ENCODE measurements around the gene FCHSD2. TPM values are rescaled to one million over a fixed set of nuclear protein-coding genes. Genes with fewer than 3 reads are reported as not detected.

The FCHSD2 gene
- total and polyA plus RNA-seq, 2 of the 8 experiments (the other 6 are each of a cell fraction or from before 2014, with no cell fraction given): 4.1 to 7.8 TPM

- H3K23ac ChIP-seq (ENCODE audit: insufficient read length): no peak overlapping the region
- ChIA-PET POLR2A (ENCODE audit: partially characterized antibody) (interaction anchor here (1.2 to 4.3 kb wide), 2 partner anchors 11 to 13 kb away, joined by 3 to 13 read pairs; no protein-coding TSS in a partner anchor), CTCF (ENCODE audit: partially characterized antibody) (interaction anchor here (0.7 to 2.3 kb wide), 6 partner anchors 9 to 361 kb away, joined by 3 to 6 read pairs (median 4); no protein-coding TSS in a partner anchor)
- H2BK5ac ChIP-seq (ENCODE audit: low read depth, low read length): no peak overlapping the region
- peaks cover 0 to 18% (median 13%) of the 10 kb centered on the region in 4 experiments; a peak in 6 of 7 replicates for H3K27me3 ChIP-seq (replicated peaks in 1 of 4; ENCODE audit: control insufficient read depth in 3 of 4, extremely low read depth in 1 of 4, insufficient read depth in 3 of 4, low read length in 3 of 4)
- no peak overlapping the region for H3K18ac ChIP-seq (ENCODE audit: extremely low read depth, low read length)
- no peaks in the 10 kb centered on the region for H3K79me2 ChIP-seq (ENCODE audit: control insufficient read depth in 1 of 2, insufficient read depth in 2 of 2, low read length in 2 of 2)
- no peak overlapping the region for H3K9ac ChIP-seq (replicated peaks in 1 of 4; ENCODE audit: extremely low read depth in 1 of 4, low read depth in 3 of 4, low read length in 3 of 4)
- no peak overlapping the region for H2BK12ac ChIP-seq (ENCODE audit: low read depth, low read length)
- H4K20me1 ChIP-seq (replicated peaks in 1 of 2; ENCODE audit: control insufficient read depth in 1 of 2, insufficient read depth in 2 of 2, low read length in 2 of 2): peaks cover 0 to 2% of the 10 kb centered on the region in 2 experiments
- 78% methylated on average over 7 of the region's 7 CpGs; no CpG with 5 or more reads in 1 of the 2 experiments for WGBS, 2 experiments (ENCODE audit: extremely low coverage in 1 of 2, insufficient coverage in 1 of 2, insufficient read length in 1 of 2, insufficient replicate concordance in 2 of 2, low coverage in 1 of 2, low lambda C conversion rate in 2 of 2, missing lambda C conversion rate in 1 of 2)
- no peak overlapping the region for H2AK5ac ChIP-seq (ENCODE audit: low read depth, low read length)
- no peak overlapping the region for H2BK20ac ChIP-seq (ENCODE audit: low read length)
- no peak overlapping the region for H4K8ac ChIP-seq (ENCODE audit: extremely low read depth, insufficient read depth, low read length)
- no peaks in the 10 kb centered on the region; a peak in 1 of 8 replicates for H3K36me3 ChIP-seq (ENCODE audit: control insufficient read depth in 2 of 4, insufficient read depth in 4 of 4, low read length in 3 of 4)
- H3K4me3 ChIP-seq (ENCODE audit: extremely low read depth in 1 of 4, insufficient read depth in 2 of 4, low read depth in 3 of 4, low read length in 4 of 4): no peak overlapping the region
- no peak overlapping the region for H4K91ac ChIP-seq (replicated peaks; ENCODE audit: insufficient read length, low read length)
- H3K56ac ChIP-seq (replicated peaks; ENCODE audit: insufficient read length, low read depth, low read length): no peak overlapping the region
- H3K4me1 ChIP-seq (replicated peaks in 1 of 4; ENCODE audit: control insufficient read depth in 3 of 4, insufficient read depth in 4 of 4, low read length in 3 of 4): peaks cover 0 to 16% (median 11%) of the 10 kb centered on the region in 4 experiments; a peak in 5 of 7 replicates
- H3K79me1 ChIP-seq (ENCODE audit: low read depth, low read length): no peaks in the 10 kb centered on the region
- H3K4me2 ChIP-seq (ENCODE audit: insufficient read depth in 1 of 2, low read depth in 2 of 2, low read length in 2 of 2): no peak overlapping the region
- H2BK120ac ChIP-seq (replicated peaks; ENCODE audit: low read depth, low read length): no peak overlapping the region
- H2AFZ ChIP-seq (ENCODE audit: low read length): no peak overlapping the region
- no peak overlapping the region for H4K5ac ChIP-seq (ENCODE audit: insufficient read length, low read depth, low read length)
- H3K4ac ChIP-seq (replicated peaks; ENCODE audit: insufficient read length, low read depth, low read length): no peak overlapping the region
- no peak overlapping the region for H3K14ac ChIP-seq (ENCODE audit: insufficient read length)
- no peaks in the 10 kb centered on the region for H3K9me3 ChIP-seq (ENCODE audit: insufficient read depth in 2 of 2, low read depth in 1 of 2, low read length in 1 of 2)
- FAIRE-seq: no peak
- H3K23me2 ChIP-seq (ENCODE audit: low read depth, low read length): peaks cover 13% of the 10 kb centered on the region
- 0 out of 2 replicates have a peak overlapping the region, but pooled peaks have one; percentile 2 for H2BK15ac ChIP-seq (ENCODE audit: low read length)
- no peak overlapping the region for H3K27ac ChIP-seq (ENCODE audit: low read depth, low read length)
- DNase-seq (ENCODE audit: low read depth in 1 of 2, low spot score in 2 of 2): no peak
- no peak for TF ChIP-seq SP4 (IDR thresholded peaks at IDR 0.05; ENCODE audit: low read length)
- no peak for TF ChIP-seq MAX (IDR thresholded peaks at IDR 0.05)
- no peak for TF ChIP-seq SP2 (IDR thresholded peaks at IDR 0.05; ENCODE audit: low read length)
- TF ChIP-seq ATF3 (IDR thresholded peaks at IDR 0.05; ENCODE audit: insufficient read depth, low read depth, low read length): no peak
- TF ChIP-seq TAF7 (optimal IDR thresholded peaks at IDR 0.05; ENCODE audit: borderline replicate concordance, low read depth, low read length): no peak
- no peak for TF ChIP-seq NRF1 (IDR thresholded peaks at IDR 0.05; ENCODE audit: low read depth, low read length)
- no peak for TF ChIP-seq TBP (IDR thresholded peaks at IDR 0.05; ENCODE audit: low read depth, low read length)
- TF ChIP-seq PHF8 (conservative IDR thresholded peaks at IDR 0.05; ENCODE audit: low read depth, low read length): no peak
- no peak for TF ChIP-seq TAF1 (IDR thresholded peaks at IDR 0.05; ENCODE audit: low read depth, low read length)
- TF ChIP-seq RFX5 (IDR thresholded peaks at IDR 0.05; ENCODE audit: borderline replicate concordance, low read depth, low read length): no peak
- no peak for TF ChIP-seq CREB1 (IDR thresholded peaks at IDR 0.05)
- no peak for TF ChIP-seq TCF12 (IDR thresholded peaks at IDR 0.05; ENCODE audit: low read depth, low read length)
- no peak for TF ChIP-seq CBX5 (IDR thresholded peaks at IDR 0.05; ENCODE audit: low read depth, low read length)
- TF ChIP-seq RBBP5 (IDR thresholded peaks at IDR 0.05; ENCODE audit: borderline replicate concordance, low read depth, low read length): no peak
- TF ChIP-seq EGR1 (IDR thresholded peaks at IDR 0.05; ENCODE audit: borderline replicate concordance, low read depth, low read length): no peak
These were observed 318.1 kb downstream of the FCHSD2 start for GRCh38 chr11:72824020-72824419.
